GM20431 (cell line): ENCODE results near the gene CEP68.

Source experiments
- in situ Hi-C: fragments of 300-500 bp; cut with MseI, MboI; formaldehyde crosslinking; loops from one replicate; pipeline ENCODE4 v1.15.0; 2020; ENCODE audit warnings: low sequenced_read_pairs; ENCODE audit not compliant: unreplicated experiment

Gene CEP68

GRCh38 chr2:65054749-65055421 is 1.3 kb upstream of the CEP68 start:
- in situ Hi-C loops: loop anchor here (25.0 kb wide), 2 partner anchors 107 to 507 kb away; no protein-coding TSS in a partner anchor

GRCh38 chr2:65055422-65056214 is 598 bp upstream of the CEP68 start:
- in situ Hi-C loops: loop anchor here (25.0 kb wide), 2 partner anchors 107 to 507 kb away; no protein-coding TSS in a partner anchor

GRCh38 chr2:65057054-65057375 is 799 bp downstream of the CEP68 start:
- in situ Hi-C loops: loop anchor here (25.0 kb wide), 2 partner anchors 105 to 505 kb away; no protein-coding TSS in a partner anchor

GRCh38 chr2:65057391-65058052 is 1.3 kb downstream of the CEP68 start:
- in situ Hi-C loops: loop anchor here (25.0 kb wide), 2 partner anchors 105 to 505 kb away; no protein-coding TSS in a partner anchor

GRCh38 chr2:65059071-65059470 is 2.9 kb downstream of the CEP68 start:
- in situ Hi-C loops: loop anchor here (25.0 kb wide), 2 partner anchors 103 to 503 kb away; no protein-coding TSS in a partner anchor

GRCh38 chr2:65061146-65061909 is 5.1 kb downstream of the CEP68 start:
- in situ Hi-C loops: loop anchor here (25.0 kb wide), 2 partner anchors 101 to 501 kb away; no protein-coding TSS in a partner anchor

- in situ Hi-C loops: loop anchor here (25.0 kb wide), 2 partner anchors 100 to 500 kb away; no protein-coding TSS in a partner anchor
Observed at GRCh38 chr2:65061910-65062339, 5.7 kb downstream of the CEP68 start.

- in situ Hi-C loops: loop anchor here (25.0 kb wide), 2 partner anchors 99 to 499 kb away; no protein-coding TSS in a partner anchor
Observed at GRCh38 chr2:65062843-65063825, 6.9 kb downstream of the CEP68 start.

GRCh38 chr2:65064728-65065552 is 8.7 kb downstream of the CEP68 start:
- in situ Hi-C loops: loop anchor here (25.0 kb wide), 2 partner anchors 97 to 497 kb away; no protein-coding TSS in a partner anchor

GRCh38 chr2:65067806-65068553 is 11.8 kb downstream of the CEP68 start:
- in situ Hi-C loops: loop anchor here (25.0 kb wide), 2 partner anchors 94 to 494 kb away; no protein-coding TSS in a partner anchor

- in situ Hi-C loops: loop anchor here (25.0 kb wide), 2 partner anchors 93 to 493 kb away; no protein-coding TSS in a partner anchor
Observed at GRCh38 chr2:65069439-65069824, 13.2 kb downstream of the CEP68 start.

GRCh38 chr2:65070172-65070830 is 14.1 kb downstream of the CEP68 start:
- in situ Hi-C loops: loop anchor here (25.0 kb wide), 2 partner anchors 92 to 492 kb away; no protein-coding TSS in a partner anchor

- in situ Hi-C loops: loop anchor here (25.0 kb wide), 2 partner anchors 91 to 491 kb away; no protein-coding TSS in a partner anchor
Observed at GRCh38 chr2:65070856-65071255, 14.6 kb downstream of the CEP68 start.

- in situ Hi-C loops: loop anchor here (25.0 kb wide), 2 partner anchors 91 to 491 kb away; no protein-coding TSS in a partner anchor
Observed at GRCh38 chr2:65071499-65072180, 15.4 kb downstream of the CEP68 start.

- in situ Hi-C loops: loop anchor here (25.0 kb wide), 2 partner anchors 90 to 490 kb away; no protein-coding TSS in a partner anchor
Observed at GRCh38 chr2:65072181-65072970, 16.2 kb downstream of the CEP68 start.
